CD14-positive monocyte (primary cell): ENCODE measurements around the gene DCAF17. TPM values are rescaled to one million over a fixed set of nuclear protein-coding genes. Genes with fewer than 3 reads are reported as not detected.

Source experiments
- DNase-seq, 3 donors: peaks; one replicate each; pipeline ENCODE4 v3.0.0-alpha.2; 2011 to 2022
- H2AFZ ChIP-seq: 2 replicates; pipeline ENCODE4 v1.6.0; 2012; ENCODE audit warnings: mild to moderate bottlenecking, low read depth, low read length, inconsistent platforms; ENCODE audit not compliant: insufficient read depth, poor library complexity, severe bottlenecking
- H3K27ac ChIP-seq, 2 donors: 1 replicate in 1 of 2; 2 replicates in 1 of 2; pipeline ENCODE4 v1.5.1; 2012 to 2013; ENCODE audit warnings: low read length in 2 of 2, control low read depth in 1 of 2, inconsistent platforms in 1 of 2, low read depth in 1 of 2, mild to moderate bottlenecking in 1 of 2
- H3K27me3 ChIP-seq, 2 donors: one replicate each; pipeline versions ENCODE4 v1.6.0 to v1.6.1; 2011 to 2013; ENCODE audit warnings: low read length in 2 of 2; ENCODE audit not compliant: control insufficient read depth in 2 of 2, insufficient read depth in 2 of 2
- H3K36me3 ChIP-seq, 2 donors: replicated peaks in 1 of 2; 1 replicate in 1 of 2; 2 replicates in 1 of 2; pipeline versions ENCODE4 v1.5.1 to v1.6.1; 2012 to 2013; ENCODE audit warnings: low read length in 2 of 2, control low read depth in 1 of 2, inconsistent platforms in 1 of 2, mild to moderate bottlenecking in 1 of 2; ENCODE audit not compliant: insufficient read depth in 2 of 2, control insufficient read depth in 1 of 2
- H3K4me1 ChIP-seq, 2 donors: 1 replicate in 1 of 2; 2 replicates in 1 of 2; pipeline versions ENCODE4 v1.5.1 to v1.6.1; 2012 to 2013; ENCODE audit warnings: low read length in 2 of 2, control low read depth in 1 of 2, inconsistent platforms in 1 of 2, mild to moderate bottlenecking in 1 of 2, moderate library complexity in 1 of 2; ENCODE audit not compliant: insufficient read depth in 2 of 2, control insufficient read depth in 1 of 2
- H3K4me2 ChIP-seq: replicated peaks from 2 replicates; pipeline ENCODE3; 2012; ENCODE audit warnings: low read length, moderate library complexity, mild to moderate bottlenecking; ENCODE audit not compliant: poor library complexity, severe bottlenecking; ENCODE audit errors: extremely low read depth
- H3K4me3 ChIP-seq, 3 experiments: fragments of 200-600 bp in 1 of 3; sonication (generic) in 1 of 3; replicated peaks in 1 of 3; 1 replicate in 2 of 3; 2 replicates in 1 of 3; pipeline ENCODE4 v1.5.1; 2011 to 2013; ENCODE audit warnings: low read length in 3 of 3, mild to moderate bottlenecking in 3 of 3, control low read depth in 2 of 3, low read depth in 2 of 3, inconsistent platforms in 1 of 3, moderate library complexity in 1 of 3
- H3K79me2 ChIP-seq: 2 replicates; pipeline ENCODE4 v1.6.0; 2012; ENCODE audit warnings: mild to moderate bottlenecking, control low read depth, inconsistent platforms, low read length, moderate library complexity; ENCODE audit not compliant: insufficient read depth
- H3K9ac ChIP-seq: 2 replicates; pipeline ENCODE4 v1.6.0; 2017; ENCODE audit warnings: low read length, mild to moderate bottlenecking; ENCODE audit not compliant: insufficient read depth, poor library complexity, severe bottlenecking
- H3K9me3 ChIP-seq, 2 donors: replicated peaks in 1 of 2; 1 replicate in 1 of 2; 2 replicates in 1 of 2; pipeline versions ENCODE4 v1.5.1 to v1.6.1; 2012 to 2013; ENCODE audit warnings: low read length in 2 of 2, control low read depth in 1 of 2; ENCODE audit not compliant: control insufficient read depth in 1 of 2, insufficient read depth in 1 of 2
- H4K20me1 ChIP-seq: 2 replicates; pipeline ENCODE4 v1.6.0; 2012; ENCODE audit warnings: mild to moderate bottlenecking, low read length, control low read depth, moderate library complexity; ENCODE audit not compliant: insufficient read depth
- H3K27ac Mint-ChIP-seq, 7 donors: one replicate each; pipeline ENCODE4 v1.8.0; 2020; ENCODE audit warnings: mild to moderate bottlenecking in 7 of 7, mixed read lengths in 7 of 7, moderate library complexity in 6 of 7, inconsistent platforms in 2 of 7
- H3K27me3 Mint-ChIP-seq, 3 donors: one replicate each; pipeline ENCODE4 v1.8.0; 2021 to 2022; ENCODE audit warnings: low read depth in 3 of 3, mild to moderate bottlenecking in 3 of 3, mixed read lengths in 3 of 3, moderate library complexity in 3 of 3, inconsistent platforms in 1 of 3
- H3K36me3 Mint-ChIP-seq, 2 donors: one replicate each; pipeline ENCODE4 v1.8.0; 2020; ENCODE audit warnings: mixed read lengths in 2 of 2, inconsistent platforms in 1 of 2, mild to moderate bottlenecking in 1 of 2
- H3K4me1 Mint-ChIP-seq: one replicate; pipeline ENCODE4 v1.8.0; 2020; ENCODE audit warnings: mild to moderate bottlenecking, mixed read lengths
- H3K4me3 Mint-ChIP-seq, 2 donors: one replicate each; pipeline ENCODE4 v1.8.0; 2020; ENCODE audit warnings: mild to moderate bottlenecking in 2 of 2, mixed read lengths in 2 of 2, moderate library complexity in 1 of 2
- H3K9me3 Mint-ChIP-seq, 7 donors: one replicate each; pipeline ENCODE4 v1.8.0; 2020 to 2022; ENCODE audit warnings: mixed read lengths in 7 of 7, mild to moderate bottlenecking in 6 of 7, moderate library complexity in 6 of 7, inconsistent platforms in 2 of 7
- CTCF ChIP-seq: fragments of 200-600 bp; IDR thresholded peaks from one replicate; pipeline ENCODE4 v1.8.0; 2022; ENCODE audit warnings: antibody characterized with exemption, mild to moderate bottlenecking
- WGBS: methylation state at CpG from one replicate; pipeline ENCODE4 v1.1.5; 2013; ENCODE audit warnings: missing lambda C conversion rate; ENCODE audit not compliant: insufficient coverage; 5-methylcytosine and 5-hydroxymethylcytosine counted together
- intact Hi-C, 2 donors: fragments of 100-400 bp; cut with micrococcal nuclease; formaldehyde crosslinking; loops; one replicate each; pipeline versions ENCODE4 v1.15.0 to v1.15.1; 2023
- polyA plus RNA-seq, 3 donors: library from polyadenylated mRNA; depleted of rRNA in 1 of 3; unstranded in 2 of 3; stranded (reverse) in 1 of 3; fragments of 300-500 nt in 2 of 3; fragments of >200 nt in 1 of 3; fragmentation: Illumina TruSeq in 2 of 3; gene quantifications; 1 replicate in 2 of 3; 2 replicates in 1 of 3; pipeline ENCODE4 v1.2.3, GENCODE V29; 2012 to 2021

The DCAF17 gene
- polyA plus RNA-seq, 3 donors, result 4.1 to 7.2 (median 7.0) TPM

- H3K36me3 ChIP-seq, result peaks cover 49 to 76% of the 10 kb centered on the region in 2 donors
- Mint-ChIP-seq H3K4me3 (no peak overlapping the region), H3K36me3 (peaks cover 61 to 76% of the 10 kb centered on the region in 2 donors), H3K27me3 (peaks cover 0 to 2% (median 0%) of the 10 kb centered on the region in 3 donors), H3K9me3 (peaks cover 0 to 5% (median 0%) of the 10 kb centered on the region in 7 donors), H3K4me1 (no peaks in the 10 kb centered on the region), H3K27ac (no peak overlapping the region)
- intact Hi-C loops, result no loop called here
- H3K9me3 ChIP-seq, result no peaks in the 10 kb centered on the region
- H3K4me1 ChIP-seq, result no peaks in the 10 kb centered on the region
- no peaks in the 10 kb centered on the region for H3K79me2 ChIP-seq
- no peak overlapping the region for H3K9ac ChIP-seq
- H2AFZ ChIP-seq, result no peak overlapping the region
- H3K4me3 ChIP-seq, result no peak overlapping the region
- TF ChIP-seq CTCF, result no peak
- no peaks in the 10 kb centered on the region for H3K27me3 ChIP-seq
- H3K4me2 ChIP-seq, result no peak overlapping the region
- no peaks in the 10 kb centered on the region for H4K20me1 ChIP-seq
- no peak for DNase-seq
- no peak overlapping the region for H3K27ac ChIP-seq
Observed at GRCh38 chr2:171451074-171451473, 17.0 kb downstream of the DCAF17 start.

GRCh38 chr2:171452773-171453172 is 18.7 kb downstream of the DCAF17 start:
- Histone ChIP-seq H2AFZ (no peak overlapping the region), H3K4me2 (no peak overlapping the region), H3K27me3 (no peaks in the 10 kb centered on the region), H3K9me3 (no peaks in the 10 kb centered on the region), H4K20me1 (no peaks in the 10 kb centered on the region), H3K4me3 (no peak overlapping the region), H3K36me3 (peaks cover 53 to 81% of the 10 kb centered on the region in 2 donors), H3K79me2 (no peaks in the 10 kb centered on the region), H3K9ac (no peak overlapping the region), H3K4me1 (no peaks in the 10 kb centered on the region), H3K27ac (no peak overlapping the region)
- Mint-ChIP-seq H3K27me3 (no peaks in the 10 kb centered on the region), H3K4me1 (no peaks in the 10 kb centered on the region), H3K36me3 (peaks cover 63 to 73% of the 10 kb centered on the region in 2 donors), H3K4me3 (no peak overlapping the region), H3K9me3 (peaks cover 0 to 5% (median under 1%) of the 10 kb centered on the region in 7 donors), H3K27ac (no peak overlapping the region)
- no peak for DNase-seq
- no peak for TF ChIP-seq CTCF
- intact Hi-C loops, result no loop called here
- 100% methylated on average over 1 of the region's 4 CpGs for WGBS
